ENCODE data around the gene TMEM178B.

Gene TMEM178B

DNA sequence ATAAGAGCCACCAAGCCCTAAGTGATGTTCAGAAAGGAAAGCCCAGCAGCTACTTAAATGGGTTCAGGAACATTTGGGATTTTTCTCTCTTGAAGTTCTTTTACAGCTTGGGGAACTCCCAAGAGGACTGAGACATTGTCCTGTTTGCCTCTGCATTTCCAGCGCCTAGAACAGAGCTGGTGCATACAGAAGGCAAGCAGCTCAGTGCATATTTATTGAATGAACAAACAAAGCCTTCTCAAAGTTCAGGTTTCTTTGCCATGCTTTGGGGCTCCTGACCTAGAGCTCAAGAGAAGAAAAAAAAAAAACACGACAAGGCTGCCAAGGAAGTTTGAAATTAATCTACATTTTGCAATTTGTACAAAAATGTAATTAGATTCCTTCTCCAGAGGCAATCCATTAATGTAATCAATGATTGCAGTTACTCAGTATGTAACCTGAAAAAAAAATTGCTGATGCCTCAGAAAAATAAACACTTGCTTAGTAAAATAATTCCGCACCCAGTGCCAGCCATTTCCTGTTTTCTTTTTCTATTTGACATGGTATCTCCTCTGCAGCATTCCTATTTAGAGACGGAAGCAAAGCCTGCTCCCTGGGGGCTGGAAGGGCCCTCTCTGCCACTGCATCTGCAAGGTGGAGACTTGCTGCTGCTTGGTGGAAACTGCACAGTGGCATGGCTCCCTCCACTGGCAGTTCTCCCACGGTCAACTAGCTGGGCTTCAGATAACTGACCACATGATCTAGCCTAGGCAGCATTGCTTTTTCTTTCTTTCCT is 157.3 kb downstream of the TMEM178B start:
- no peaks in the 10 kb centered on the region for H3K36me3 ChIP-seq (ENCODE audit: insufficient read depth)
- no peaks in the 10 kb centered on the region for H4K20me1 ChIP-seq (ENCODE audit: insufficient read depth)
- no peaks in the 10 kb centered on the region for H3K4me1 ChIP-seq (ENCODE audit: low read depth, poor library complexity, severe bottlenecking)
- no peak overlapping the region for H3K9ac ChIP-seq
- H3K27ac ChIP-seq = no peak overlapping the region
- H3K4me2 ChIP-seq = no peak overlapping the region
- H3K27me3 ChIP-seq (ENCODE audit: insufficient read depth, low read depth) = no peaks in the 10 kb centered on the region
- no peaks in the 10 kb centered on the region for H3K79me2 ChIP-seq (ENCODE audit: insufficient read depth, low read depth)
- H3K4me3 ChIP-seq (IDR thresholded peaks at IDR 0.05; ENCODE audit: insufficient read depth, low read depth, low read length) = no peak overlapping the region
- no peak overlapping the region for H2AFZ ChIP-seq (ENCODE audit: low read depth)
- TF ChIP-seq, protein P1, sequence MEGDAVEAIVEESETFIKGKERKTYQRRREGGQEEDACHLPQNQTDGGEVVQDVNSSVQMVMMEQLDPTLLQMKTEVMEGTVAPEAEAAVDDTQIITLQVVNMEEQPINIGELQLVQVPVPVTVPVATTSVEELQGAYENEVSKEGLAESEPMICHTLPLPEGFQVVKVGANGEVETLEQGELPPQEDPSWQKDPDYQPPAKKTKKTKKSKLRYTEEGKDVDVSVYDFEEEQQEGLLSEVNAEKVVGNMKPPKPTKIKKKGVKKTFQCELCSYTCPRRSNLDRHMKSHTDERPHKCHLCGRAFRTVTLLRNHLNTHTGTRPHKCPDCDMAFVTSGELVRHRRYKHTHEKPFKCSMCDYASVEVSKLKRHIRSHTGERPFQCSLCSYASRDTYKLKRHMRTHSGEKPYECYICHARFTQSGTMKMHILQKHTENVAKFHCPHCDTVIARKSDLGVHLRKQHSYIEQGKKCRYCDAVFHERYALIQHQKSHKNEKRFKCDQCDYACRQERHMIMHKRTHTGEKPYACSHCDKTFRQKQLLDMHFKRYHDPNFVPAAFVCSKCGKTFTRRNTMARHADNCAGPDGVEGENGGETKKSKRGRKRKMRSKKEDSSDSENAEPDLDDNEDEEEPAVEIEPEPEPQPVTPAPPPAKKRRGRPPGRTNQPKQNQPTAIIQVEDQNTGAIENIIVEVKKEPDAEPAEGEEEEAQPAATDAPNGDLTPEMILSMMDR (conservative IDR thresholded peaks at IDR 0.05; ENCODE audit: low read depth, low read length) = no peak

DNA sequence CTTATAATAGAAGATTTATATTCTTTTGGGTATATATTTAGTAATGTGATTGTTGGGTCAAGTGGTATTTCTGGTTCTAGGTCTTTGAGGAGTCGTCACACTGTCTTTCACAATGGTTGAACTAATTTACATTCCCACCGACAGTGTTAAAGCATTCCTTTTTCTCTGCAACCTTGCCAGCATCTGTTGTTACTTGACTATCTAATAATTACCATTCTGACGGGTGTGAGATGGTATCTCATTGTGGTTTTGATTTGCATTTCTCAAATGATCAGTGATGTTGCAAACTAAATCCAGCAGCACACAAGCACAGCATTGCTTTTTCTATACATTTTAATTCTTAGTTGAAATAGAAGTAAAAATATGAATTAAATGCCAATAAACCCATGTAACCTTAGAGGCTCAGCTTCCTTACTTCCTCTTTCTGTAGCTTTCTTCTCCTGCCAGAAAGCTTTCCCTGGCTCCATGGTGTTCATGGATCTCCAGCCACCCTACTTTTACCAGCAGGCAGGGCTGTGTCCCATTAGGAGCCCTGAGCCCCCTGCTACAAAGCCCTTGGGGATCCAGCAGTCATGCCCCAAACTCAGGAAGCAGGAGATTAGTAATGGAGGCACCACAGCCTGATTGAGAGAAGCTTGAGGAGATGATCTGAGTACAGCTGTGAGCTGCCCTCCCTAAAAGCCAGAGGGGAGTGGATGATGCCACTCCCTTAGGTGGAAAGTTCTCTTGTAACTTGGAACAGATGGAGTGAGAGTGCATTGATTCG is 158.6 kb downstream of the TMEM178B start:
- TF ChIP-seq, protein P1 (conservative IDR thresholded peaks at IDR 0.05; ENCODE audit: low read depth, low read length) = no peak
- Histone ChIP-seq H2AFZ (ENCODE audit: low read depth) (no peak overlapping the region), H3K79me2 (ENCODE audit: insufficient read depth, low read depth) (no peaks in the 10 kb centered on the region), H4K20me1 (ENCODE audit: insufficient read depth) (no peaks in the 10 kb centered on the region), H3K27me3 (ENCODE audit: insufficient read depth, low read depth) (no peaks in the 10 kb centered on the region), H3K4me1 (ENCODE audit: low read depth, poor library complexity, severe bottlenecking) (no peaks in the 10 kb centered on the region), H3K36me3 (ENCODE audit: insufficient read depth) (no peaks in the 10 kb centered on the region), H3K27ac (no peak overlapping the region), H3K9ac (no peak overlapping the region), H3K4me2 (no peak overlapping the region), H3K4me3 (IDR thresholded peaks at IDR 0.05; ENCODE audit: insufficient read depth, low read depth, low read length) (no peak overlapping the region)

DNA sequence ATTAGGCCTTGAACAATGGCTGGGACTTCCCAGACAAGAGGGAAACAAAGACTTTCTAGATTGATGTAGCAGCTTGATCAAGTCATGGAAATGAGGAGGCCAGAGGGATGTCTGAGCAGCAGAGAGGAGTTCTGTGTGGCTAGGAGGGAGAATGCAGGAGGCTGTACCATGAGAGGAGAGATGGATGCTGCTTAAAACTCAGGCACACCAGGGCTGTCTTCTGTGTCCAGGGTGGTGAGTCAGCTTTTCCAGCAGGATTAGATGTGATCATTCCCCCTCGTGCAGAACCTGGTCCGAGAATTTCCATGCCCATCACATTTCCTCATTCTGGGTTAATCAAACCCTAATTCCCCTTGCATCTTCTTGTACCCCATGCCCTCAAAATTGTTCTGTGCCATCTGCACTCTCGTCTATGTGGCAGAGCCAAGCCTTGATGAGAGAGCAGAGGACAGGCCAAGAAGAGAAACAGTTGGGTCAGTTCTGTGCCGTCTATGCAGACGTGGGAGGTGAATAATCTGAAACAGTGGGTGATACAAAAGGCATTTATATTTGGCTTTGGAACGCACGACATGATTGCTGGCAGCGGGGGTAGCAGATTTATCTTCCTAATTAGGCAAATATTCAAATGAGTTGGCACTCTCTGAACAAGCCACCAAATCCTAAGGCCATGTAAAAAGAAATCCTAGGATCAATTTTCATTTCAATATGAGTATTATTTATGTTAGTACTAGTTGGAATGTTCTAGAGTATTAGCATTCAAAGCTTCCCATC is 160.7 kb downstream of the TMEM178B start:
- no peak overlapping the region for H3K4me2 ChIP-seq
- TF ChIP-seq, protein P1 (conservative IDR thresholded peaks at IDR 0.05; ENCODE audit: low read depth, low read length) = no peak
- no peak overlapping the region for H2AFZ ChIP-seq (ENCODE audit: low read depth)
- H3K27ac ChIP-seq = no peak overlapping the region
- H3K4me3 ChIP-seq (IDR thresholded peaks at IDR 0.05; ENCODE audit: insufficient read depth, low read depth, low read length) = no peak overlapping the region
- no peaks in the 10 kb centered on the region for H4K20me1 ChIP-seq (ENCODE audit: insufficient read depth)
- no peaks in the 10 kb centered on the region for H3K27me3 ChIP-seq (ENCODE audit: insufficient read depth, low read depth)
- no peak overlapping the region for H3K9ac ChIP-seq
- H3K36me3 ChIP-seq (ENCODE audit: insufficient read depth) = no peaks in the 10 kb centered on the region
- H3K4me1 ChIP-seq (ENCODE audit: low read depth, poor library complexity, severe bottlenecking) = no peaks in the 10 kb centered on the region
- H3K79me2 ChIP-seq (ENCODE audit: insufficient read depth, low read depth) = no peaks in the 10 kb centered on the region

DNA sequence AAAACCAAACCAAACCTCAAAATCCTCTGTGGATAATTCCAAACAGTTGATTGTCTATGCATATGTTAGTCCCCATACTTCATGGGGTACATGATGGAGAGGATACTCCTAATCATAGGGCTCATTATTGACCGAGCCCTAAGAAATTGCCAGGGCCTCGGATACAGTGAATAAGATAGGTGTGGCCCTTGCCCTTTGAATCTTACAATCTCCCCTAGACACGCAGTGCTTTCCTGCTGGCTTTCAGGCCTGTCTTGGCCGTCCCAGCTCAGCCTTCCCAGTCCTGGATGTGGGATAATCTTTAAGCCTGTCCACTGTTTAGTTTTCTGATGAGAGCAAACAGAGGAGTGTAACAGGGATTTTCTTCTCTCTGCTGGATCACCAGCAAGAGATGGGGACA is 161.8 kb downstream of the TMEM178B start:
- no peaks in the 10 kb centered on the region for H3K27me3 ChIP-seq (ENCODE audit: insufficient read depth, low read depth)
- no peaks in the 10 kb centered on the region for H3K79me2 ChIP-seq (ENCODE audit: insufficient read depth, low read depth)
- no peak overlapping the region for H3K9ac ChIP-seq
- peaks cover 5% of the 10 kb centered on the region for H3K4me1 ChIP-seq (ENCODE audit: low read depth, poor library complexity, severe bottlenecking)
- H3K4me2 ChIP-seq = no peak overlapping the region
- no peak overlapping the region for H3K4me3 ChIP-seq (IDR thresholded peaks at IDR 0.05; ENCODE audit: insufficient read depth, low read depth, low read length)
- no peaks in the 10 kb centered on the region for H3K36me3 ChIP-seq (ENCODE audit: insufficient read depth)
- no peaks in the 10 kb centered on the region for H4K20me1 ChIP-seq (ENCODE audit: insufficient read depth)
- H2AFZ ChIP-seq (ENCODE audit: low read depth) = no peak overlapping the region
- H3K27ac ChIP-seq = no peak overlapping the region
- TF ChIP-seq, protein P1 (conservative IDR thresholded peaks at IDR 0.05; ENCODE audit: low read depth, low read length) = no peak
